Vagina (tissue), 2 donors: ENCODE data around the gene ANKRD44. TPM values are rescaled to one million over a fixed set of nuclear protein-coding genes. Genes with fewer than 3 reads are reported as not detected.

Experiments used
- DNase-seq, 2 donors: peaks; one replicate each; pipeline ENCODE4 v3.0.0-alpha.2; 2017; ENCODE audit errors: extremely low spot score in 2 of 2
- H3K27ac ChIP-seq: fragments of 200-600 bp; sonication (generic); one replicate; pipeline ENCODE4 v1.5.1; 2019
- H3K27me3 ChIP-seq: fragments of 200-600 bp; sonication (generic); one replicate; pipeline ENCODE4 v1.5.1; 2019
- H3K36me3 ChIP-seq, 2 donors: fragments of 200-600 bp; sonication (generic); one replicate each; pipeline ENCODE4 v1.5.1; 2017 to 2019
- H3K4me1 ChIP-seq: fragments of 200-600 bp; sonication (generic); one replicate; pipeline ENCODE4 v1.5.1; 2019
- H3K4me3 ChIP-seq, 2 donors: fragments of 200-600 bp; sonication (generic); 1 replicate in 1 of 2; 2 replicates in 1 of 2; pipeline ENCODE4 v1.5.1; 2016 to 2019
- H3K9me3 ChIP-seq: fragments of 200-600 bp; sonication (generic); one replicate; pipeline ENCODE4 v1.5.1; 2019
- POLR2A ChIP-seq, 2 donors: fragments of 450-650 bp; IDR thresholded peaks; one replicate each; pipeline ENCODE4 v1.6.1; 2017; ENCODE audit warnings: antibody characterized with exemption in 2 of 2, mild to moderate bottlenecking in 2 of 2, moderate library complexity in 2 of 2
- POLR2AphosphoS5 ChIP-seq, 2 donors: sonication (generic); formaldehyde crosslinking; IDR thresholded peaks; one replicate each; pipeline ENCODE4 v1.9.0; 2017; ENCODE audit warnings: antibody characterized with exemption in 2 of 2, mild to moderate bottlenecking in 2 of 2, low read depth in 1 of 2; ENCODE audit not compliant: insufficient read depth in 1 of 2
- intact Hi-C: fragments of 100-400 bp; cut with DNase I; formaldehyde crosslinking; loops from one replicate; pipeline ENCODE4 v1.15.1; 2023
- total RNA-seq: library from RNA; depleted of rRNA; stranded (reverse); fragments of >200 nt; gene quantifications from one replicate; pipeline ENCODE4 v1.2.3, GENCODE V29; 2016
- TF ChIP-seq, protein P1 (sequence below), 3 experiments: fragments of 450-650 bp in 2 of 3; fragments of 200-600 bp in 1 of 3; sonication (generic) in 1 of 3; IDR thresholded peaks; one replicate each; pipeline ENCODE4 v1.5.1; 2017 to 2019; ENCODE audit warnings: antibody characterized with exemption in 3 of 3, mild to moderate bottlenecking in 2 of 3, moderate library complexity in 2 of 3

Gene ANKRD44
- total RNA-seq, 1 donor from 2014 or later: 46.4 TPM

DNA sequence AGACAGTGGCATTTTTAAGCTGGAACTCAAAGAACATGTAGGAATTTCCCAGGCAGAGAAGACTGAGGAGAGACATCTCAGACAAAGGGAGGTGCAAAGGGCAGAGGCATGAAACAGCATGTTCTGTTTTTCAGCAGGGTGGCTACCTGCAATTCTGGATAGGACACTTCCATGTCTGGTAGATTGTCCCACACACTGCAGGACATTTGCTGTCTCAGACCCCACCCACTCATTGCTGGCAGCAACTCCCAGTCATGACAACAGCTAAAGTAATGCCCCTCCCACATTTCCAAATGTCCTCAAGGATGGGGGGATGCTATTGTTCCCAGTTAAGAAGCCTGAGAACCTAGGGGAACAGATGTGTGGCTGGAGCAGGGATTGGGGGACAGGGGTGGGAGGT is 40.8 kb downstream of the ANKRD44 start:
- peaks cover 76% of the 10 kb centered on the region for H3K4me1 ChIP-seq
- peak overlapping the region; percentile 24 for H3K27ac ChIP-seq
- no peaks in the 10 kb centered on the region for H3K27me3 ChIP-seq
- H3K9me3 ChIP-seq: no peaks in the 10 kb centered on the region
- TF ChIP-seq, protein P1, sequence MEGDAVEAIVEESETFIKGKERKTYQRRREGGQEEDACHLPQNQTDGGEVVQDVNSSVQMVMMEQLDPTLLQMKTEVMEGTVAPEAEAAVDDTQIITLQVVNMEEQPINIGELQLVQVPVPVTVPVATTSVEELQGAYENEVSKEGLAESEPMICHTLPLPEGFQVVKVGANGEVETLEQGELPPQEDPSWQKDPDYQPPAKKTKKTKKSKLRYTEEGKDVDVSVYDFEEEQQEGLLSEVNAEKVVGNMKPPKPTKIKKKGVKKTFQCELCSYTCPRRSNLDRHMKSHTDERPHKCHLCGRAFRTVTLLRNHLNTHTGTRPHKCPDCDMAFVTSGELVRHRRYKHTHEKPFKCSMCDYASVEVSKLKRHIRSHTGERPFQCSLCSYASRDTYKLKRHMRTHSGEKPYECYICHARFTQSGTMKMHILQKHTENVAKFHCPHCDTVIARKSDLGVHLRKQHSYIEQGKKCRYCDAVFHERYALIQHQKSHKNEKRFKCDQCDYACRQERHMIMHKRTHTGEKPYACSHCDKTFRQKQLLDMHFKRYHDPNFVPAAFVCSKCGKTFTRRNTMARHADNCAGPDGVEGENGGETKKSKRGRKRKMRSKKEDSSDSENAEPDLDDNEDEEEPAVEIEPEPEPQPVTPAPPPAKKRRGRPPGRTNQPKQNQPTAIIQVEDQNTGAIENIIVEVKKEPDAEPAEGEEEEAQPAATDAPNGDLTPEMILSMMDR (IDR thresholded peaks at IDR 0.05): no peak
- TF ChIP-seq POLR2AphosphoS5 (IDR thresholded peaks at IDR 0.05; ENCODE audit: insufficient read depth in 1 of 2, low read depth in 1 of 2) (no peak), POLR2A (IDR thresholded peaks at IDR 0.05) (no peak)
- DNase-seq: no peak
- intact Hi-C loops: no loop called here
- no peak overlapping the region for H3K4me3 ChIP-seq
- H3K36me3 ChIP-seq: no peaks in the 10 kb centered on the region

DNA sequence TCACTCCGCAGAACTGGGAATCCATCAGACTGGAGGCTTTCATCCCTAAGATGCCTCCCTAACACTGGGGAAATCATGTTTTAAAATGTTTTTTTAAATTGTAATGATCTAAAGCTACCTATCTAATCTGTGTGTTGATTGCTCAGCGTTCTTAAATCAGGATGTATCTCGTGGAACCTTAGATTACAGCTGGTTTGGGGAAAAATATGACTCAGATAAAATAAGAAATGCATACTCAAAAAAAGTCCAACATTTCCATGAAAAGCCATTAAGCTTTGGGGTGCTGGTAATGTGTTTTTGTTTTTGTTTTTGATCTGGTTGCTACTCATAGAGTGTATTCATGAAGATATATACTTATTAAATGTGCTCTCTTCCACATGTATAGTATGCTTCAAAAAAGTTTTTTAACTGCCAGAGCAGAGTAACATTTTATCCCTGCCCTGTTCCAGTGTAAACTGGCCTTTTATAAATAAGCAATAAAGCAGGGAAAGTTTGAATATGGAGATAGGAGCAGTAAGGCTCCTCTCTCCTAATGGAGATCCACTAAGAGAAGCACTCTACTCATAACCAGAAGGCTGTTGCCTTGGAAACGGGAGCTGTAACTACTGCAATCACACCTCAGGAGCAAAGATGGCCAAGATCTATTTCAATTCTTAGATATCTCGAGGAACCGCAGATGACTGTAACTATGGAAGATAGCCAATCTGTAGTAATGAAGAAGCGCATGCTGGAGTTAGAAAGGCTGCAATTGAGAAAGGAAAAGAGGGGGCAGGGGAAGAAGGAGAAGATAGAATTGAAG is 41.6 kb downstream of the ANKRD44 start:
- TF ChIP-seq, protein P1 (IDR thresholded peaks at IDR 0.05): no peak
- no peak for TF ChIP-seq POLR2A (IDR thresholded peaks at IDR 0.05)
- TF ChIP-seq POLR2AphosphoS5 (IDR thresholded peaks at IDR 0.05; ENCODE audit: insufficient read depth in 1 of 2, low read depth in 1 of 2): no peak
- Histone ChIP-seq H3K36me3 (no peaks in the 10 kb centered on the region), H3K4me3 (no peak overlapping the region), H3K9me3 (no peaks in the 10 kb centered on the region), H3K4me1 (peaks cover 77% of the 10 kb centered on the region), H3K27me3 (no peaks in the 10 kb centered on the region), H3K27ac (peak overlapping the region; percentile 24)
- no peak for DNase-seq
- intact Hi-C loops: no loop called here

DNA sequence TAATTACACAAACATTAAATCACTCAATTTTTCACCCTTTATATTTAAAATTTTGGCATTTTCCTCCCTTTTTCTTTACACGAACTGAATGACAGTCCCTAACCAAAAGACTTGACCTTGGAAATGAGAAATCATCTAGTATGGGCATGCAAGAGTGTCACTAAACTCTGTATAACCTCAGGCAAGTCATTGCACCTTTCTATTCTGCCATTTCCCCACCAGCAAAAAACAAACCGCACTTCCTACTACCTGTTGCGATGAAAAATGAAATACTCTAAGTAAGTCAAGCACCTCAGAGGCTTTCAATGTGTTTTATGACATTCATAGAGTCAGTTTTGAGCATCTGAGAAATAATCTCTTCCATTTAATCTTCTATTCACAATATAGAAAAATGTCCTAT is 44.1 kb downstream of the ANKRD44 start:
- peaks cover 86% of the 10 kb centered on the region for H3K4me1 ChIP-seq
- no peak for DNase-seq
- no peaks in the 10 kb centered on the region for H3K36me3 ChIP-seq
- no peaks in the 10 kb centered on the region for H3K27me3 ChIP-seq
- H3K4me3 ChIP-seq: no peak overlapping the region
- TF ChIP-seq POLR2AphosphoS5 (IDR thresholded peaks at IDR 0.05; ENCODE audit: insufficient read depth in 1 of 2, low read depth in 1 of 2) (no peak), POLR2A (IDR thresholded peaks at IDR 0.05) (no peak)
- TF ChIP-seq, protein P1 (IDR thresholded peaks at IDR 0.05): no peak
- peak overlapping the region; percentile 42 for H3K27ac ChIP-seq
- no peaks in the 10 kb centered on the region for H3K9me3 ChIP-seq
- intact Hi-C loops: no loop called here

DNA sequence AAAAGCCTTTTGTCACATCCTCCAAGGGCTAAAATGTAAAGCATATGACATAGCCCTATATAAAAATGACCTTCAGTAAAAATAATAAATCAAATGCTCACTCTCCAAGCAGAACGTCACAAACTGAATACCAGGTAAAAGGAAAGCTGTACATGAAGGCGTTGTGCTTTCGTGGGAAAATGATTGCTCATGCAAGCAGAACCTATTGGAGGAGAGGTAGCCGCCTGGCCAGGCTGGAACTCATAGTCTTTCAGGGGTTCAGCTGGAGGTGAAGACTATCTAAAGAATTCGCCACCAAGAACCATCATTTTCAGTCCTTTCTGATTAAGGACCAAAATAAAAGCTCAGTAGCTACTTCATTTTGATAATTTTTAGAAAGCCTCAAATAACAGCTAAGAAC is 44.7 kb downstream of the ANKRD44 start:
- H3K4me3 ChIP-seq: no peak overlapping the region
- no peak for TF ChIP-seq POLR2A (IDR thresholded peaks at IDR 0.05)
- TF ChIP-seq, protein P1 (IDR thresholded peaks at IDR 0.05): no peak
- no peak for TF ChIP-seq POLR2AphosphoS5 (IDR thresholded peaks at IDR 0.05; ENCODE audit: insufficient read depth in 1 of 2, low read depth in 1 of 2)
- peaks cover 86% of the 10 kb centered on the region for H3K4me1 ChIP-seq
- no peak for DNase-seq
- no peaks in the 10 kb centered on the region for H3K27me3 ChIP-seq
- no peaks in the 10 kb centered on the region for H3K9me3 ChIP-seq
- H3K36me3 ChIP-seq: no peaks in the 10 kb centered on the region
- H3K27ac ChIP-seq: peak overlapping the region; percentile 42
- intact Hi-C loops: no loop called here

DNA sequence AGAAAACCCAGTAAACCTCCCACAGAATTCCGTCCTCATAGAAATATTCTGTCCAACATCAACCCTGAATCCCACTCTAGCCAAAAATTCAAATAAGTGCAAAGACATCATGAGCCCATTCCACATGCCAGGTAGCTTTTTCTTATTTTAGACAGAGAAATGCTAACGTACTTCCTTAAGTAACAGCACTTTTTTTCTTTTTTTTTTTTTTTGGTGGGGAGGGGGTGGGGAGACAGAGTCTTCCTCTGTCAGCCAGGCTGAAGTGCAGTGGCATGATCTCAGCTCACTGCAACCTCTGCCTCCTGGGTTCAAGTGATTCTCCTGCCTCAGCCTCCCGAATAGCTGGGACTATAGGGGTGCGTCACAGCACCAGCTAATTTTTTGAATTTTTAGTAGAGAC is 45.5 kb downstream of the ANKRD44 start:
- TF ChIP-seq POLR2A (IDR thresholded peaks at IDR 0.05): no peak
- no peak overlapping the region for H3K4me3 ChIP-seq
- no peaks in the 10 kb centered on the region for H3K27me3 ChIP-seq
- no peaks in the 10 kb centered on the region for H3K9me3 ChIP-seq
- DNase-seq: no peak
- intact Hi-C loops: no loop called here
- peak overlapping the region; percentile 42 for H3K27ac ChIP-seq
- H3K4me1 ChIP-seq: peaks cover 77% of the 10 kb centered on the region
- no peaks in the 10 kb centered on the region for H3K36me3 ChIP-seq
